PC-9 (cell line): ENCODE data around the gene GOLGA1. TPM values are rescaled to one million over a fixed set of nuclear protein-coding genes. Genes with fewer than 3 reads are reported as not detected.

ENCODE experiments used
- BruUV-seq: library from RNA; stranded (reverse); fragments of 400-500 nt; replicated peaks from 2 replicates; lab custom pipeline; 2021; lab: Mats Ljungman, UMichigan
- CTCF ChIA-PET: fragments of 300-600 bp; sonication (Branson Sonifier 250); formaldehyde crosslinking; loops from one replicate; lab custom pipeline; 2022; ENCODE audit warnings: antibody characterized with exemption; lab: Charles Lee
- POLR2A ChIA-PET: fragments of 300-600 bp; sonication (Branson Sonifier 250); formaldehyde crosslinking; loops from one replicate; lab custom pipeline; 2022; ENCODE audit warnings: antibody characterized with exemption; ENCODE audit not compliant: unreplicated experiment; lab: Charles Lee
- DNase-seq, 2 experiments: peaks; one replicate each; pipeline versions ENCODE4 v3.0.0 to v3.0.0-alpha.2; 2015 to 2022; ENCODE audit warnings: mixed read lengths in 1 of 2
- H2AFZ ChIP-seq: fragments of 200-600 bp; sonication (generic); 2 replicates; pipeline ENCODE4 v1.8.1; 2017; ENCODE audit warnings: antibody characterized with exemption
- H3F3A ChIP-seq: fragments of 200-600 bp; sonication (generic); 2 replicates; pipeline ENCODE4 v1.8.1; 2017; ENCODE audit warnings: antibody characterized with exemption, mild to moderate bottlenecking, low read depth; ENCODE audit not compliant: insufficient read depth
- H3K27ac ChIP-seq: fragments of 200-600 bp; sonication (generic); 2 replicates; pipeline ENCODE4 v1.6.1; 2016; ENCODE audit warnings: mixed run types
- H3K27me3 ChIP-seq: fragments of 200-600 bp; sonication (generic); 2 replicates; pipeline ENCODE4 v1.6.1; 2016; ENCODE audit warnings: low read depth, mixed run types; ENCODE audit not compliant: insufficient read depth
- H3K36me3 ChIP-seq: fragments of 200-600 bp; sonication (generic); 2 replicates; pipeline ENCODE4 v1.6.1; 2016; ENCODE audit warnings: low read depth, mixed run types
- H3K4me1 ChIP-seq: fragments of 200-600 bp; sonication (generic); replicated peaks from 2 replicates; pipeline ENCODE4 v1.6.1; 2016; ENCODE audit warnings: mixed run types; ENCODE audit not compliant: insufficient read depth
- H3K4me2 ChIP-seq: fragments of 200-600 bp; sonication (generic); 2 replicates; pipeline ENCODE4 v1.6.1; 2017; ENCODE audit warnings: mixed run types
- H3K4me3 ChIP-seq: fragments of 200-600 bp; sonication (generic); 2 replicates; pipeline ENCODE4 v1.6.1; 2016; ENCODE audit warnings: mixed run types
- H3K79me2 ChIP-seq: fragments of 200-600 bp; sonication (generic); 2 replicates; pipeline ENCODE4 v1.6.1; 2017; ENCODE audit warnings: low read depth, mixed run types
- H3K9me2 ChIP-seq: fragments of 200-600 bp; sonication (generic); 2 replicates; pipeline ENCODE4 v1.8.1; 2017; ENCODE audit warnings: mild to moderate bottlenecking; ENCODE audit not compliant: insufficient read depth
- H3K9me3 ChIP-seq: fragments of 200-600 bp; sonication (generic); 2 replicates; pipeline ENCODE4 v1.8.1; 2016; ENCODE audit warnings: low read depth; ENCODE audit not compliant: insufficient read depth
- H4K20me1 ChIP-seq: fragments of 200-600 bp; sonication (generic); 2 replicates; pipeline ENCODE4 v1.8.1; 2017; ENCODE audit not compliant: insufficient read depth
- EZH2 ChIP-seq: fragments of 200-600 bp; sonication (generic); IDR thresholded peaks from 2 replicates; pipeline ENCODE4 v1.8.0; 2017; ENCODE audit warnings: antibody characterized with exemption, low read depth
- intact Hi-C: fragments of 100-400 bp; cut with micrococcal nuclease; formaldehyde crosslinking; loops from one replicate; pipeline ENCODE4 v1.10.0; 2022; ENCODE audit not compliant: unreplicated experiment
- total RNA-seq: library from RNA; stranded (reverse); gene quantifications from 2 replicates; pipeline ENCODE4 v1.2.3, GENCODE V29; 2021
- TF ChIP-seq, protein P1 (sequence below): fragments of 200-600 bp; sonication (generic); conservative IDR thresholded peaks from 2 replicates; pipeline ENCODE4 v1.6.1; 2017; ENCODE audit warnings: mixed run types, antibody characterized with exemption, mild to moderate bottlenecking, moderate library complexity

GOLGA1 gene
- total RNA-seq, 1 experiment from 2014 or later, result 23.0 TPM

DNA sequence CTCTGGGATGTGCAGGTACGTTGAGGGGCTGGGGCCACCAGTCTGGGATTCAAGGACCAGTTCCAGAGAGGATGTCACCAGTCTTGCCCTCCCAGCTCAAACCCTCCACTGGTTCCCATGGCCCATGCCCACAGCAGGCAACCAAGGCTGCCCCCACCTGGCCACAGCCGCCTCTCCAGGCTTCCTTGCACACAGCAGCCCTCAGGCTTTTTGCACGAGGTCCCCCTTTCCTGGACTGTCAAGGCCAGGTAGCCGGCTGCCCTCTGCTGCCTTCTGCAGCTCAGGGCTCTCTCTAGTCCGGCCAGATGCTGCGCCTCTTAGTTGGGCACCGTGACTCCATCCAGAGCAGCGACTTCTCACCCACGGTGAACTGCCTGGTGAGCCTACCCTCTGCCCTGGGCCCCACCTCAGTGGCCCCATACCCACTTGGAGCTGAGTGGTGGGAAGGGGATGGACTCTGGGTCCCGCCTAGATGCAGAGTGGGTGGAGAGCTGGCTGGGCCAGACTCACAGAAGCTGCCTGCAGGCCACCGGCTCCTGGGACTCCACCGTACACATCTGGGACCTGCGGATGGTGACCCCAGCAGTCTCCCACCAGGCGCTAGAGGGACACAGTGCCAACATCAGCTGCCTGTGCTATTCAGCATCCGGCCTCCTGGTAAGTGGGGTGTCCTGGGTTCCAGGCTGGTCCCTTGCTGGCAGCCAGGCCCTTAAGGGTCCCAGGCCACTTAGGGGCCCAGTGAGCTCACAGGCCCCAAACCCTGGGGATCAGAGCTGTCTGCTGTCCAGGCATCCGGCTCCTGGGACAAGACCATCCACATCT, 84.7 kb downstream of the GOLGA1 start:
- TF ChIP-seq EZH2, result no peak
- TF ChIP-seq, protein P1, sequence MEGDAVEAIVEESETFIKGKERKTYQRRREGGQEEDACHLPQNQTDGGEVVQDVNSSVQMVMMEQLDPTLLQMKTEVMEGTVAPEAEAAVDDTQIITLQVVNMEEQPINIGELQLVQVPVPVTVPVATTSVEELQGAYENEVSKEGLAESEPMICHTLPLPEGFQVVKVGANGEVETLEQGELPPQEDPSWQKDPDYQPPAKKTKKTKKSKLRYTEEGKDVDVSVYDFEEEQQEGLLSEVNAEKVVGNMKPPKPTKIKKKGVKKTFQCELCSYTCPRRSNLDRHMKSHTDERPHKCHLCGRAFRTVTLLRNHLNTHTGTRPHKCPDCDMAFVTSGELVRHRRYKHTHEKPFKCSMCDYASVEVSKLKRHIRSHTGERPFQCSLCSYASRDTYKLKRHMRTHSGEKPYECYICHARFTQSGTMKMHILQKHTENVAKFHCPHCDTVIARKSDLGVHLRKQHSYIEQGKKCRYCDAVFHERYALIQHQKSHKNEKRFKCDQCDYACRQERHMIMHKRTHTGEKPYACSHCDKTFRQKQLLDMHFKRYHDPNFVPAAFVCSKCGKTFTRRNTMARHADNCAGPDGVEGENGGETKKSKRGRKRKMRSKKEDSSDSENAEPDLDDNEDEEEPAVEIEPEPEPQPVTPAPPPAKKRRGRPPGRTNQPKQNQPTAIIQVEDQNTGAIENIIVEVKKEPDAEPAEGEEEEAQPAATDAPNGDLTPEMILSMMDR, result peak; percentile 46; the same call in 1 of the 2 replicates
- H3K36me3 ChIP-seq, result peaks cover 32% of the 10 kb centered on the region
- no peak overlapping the region for H3K4me3 ChIP-seq
- ChIA-PET CTCF (interaction anchor here (0.7 to 6.7 kb wide), 2 partner anchors 81 to 529 kb away, joined by 3 to 159 read pairs; partner anchors contain the start of genes NR6A1 and OLFML2A), POLR2A (interaction anchor here (0.6 to 1.1 kb wide), 3 partner anchors 85 to 385 kb away, joined by 4 to 6 read pairs (median 4); partner anchors contain the start of genes HSPA5 and NR6A1)
- no peak overlapping the region for H3K4me2 ChIP-seq
- no peak overlapping the region for H2AFZ ChIP-seq
- intact Hi-C loops, result loop anchor here (1.0 kb wide), 2 partner anchors 239 to 518 kb away; no protein-coding TSS in a partner anchor
- H3K27ac ChIP-seq, result 0 out of 2 replicates have a peak overlapping the region, but pooled peaks have one; percentile 17
- H3K9me2 ChIP-seq, result no peaks in the 10 kb centered on the region
- H3K79me2 ChIP-seq, result peaks cover 27% of the 10 kb centered on the region
- H3F3A ChIP-seq, result peaks cover 79% of the 10 kb centered on the region
- peak in 1 of 2 experiments; percentile 60 for DNase-seq
- BruUV-seq, result no TSS peak
- H3K9me3 ChIP-seq, result no peaks in the 10 kb centered on the region
- H4K20me1 ChIP-seq, result peaks cover 52% of the 10 kb centered on the region
- no peaks in the 10 kb centered on the region for H3K27me3 ChIP-seq
- peaks cover 31% of the 10 kb centered on the region for H3K4me1 ChIP-seq

DNA sequence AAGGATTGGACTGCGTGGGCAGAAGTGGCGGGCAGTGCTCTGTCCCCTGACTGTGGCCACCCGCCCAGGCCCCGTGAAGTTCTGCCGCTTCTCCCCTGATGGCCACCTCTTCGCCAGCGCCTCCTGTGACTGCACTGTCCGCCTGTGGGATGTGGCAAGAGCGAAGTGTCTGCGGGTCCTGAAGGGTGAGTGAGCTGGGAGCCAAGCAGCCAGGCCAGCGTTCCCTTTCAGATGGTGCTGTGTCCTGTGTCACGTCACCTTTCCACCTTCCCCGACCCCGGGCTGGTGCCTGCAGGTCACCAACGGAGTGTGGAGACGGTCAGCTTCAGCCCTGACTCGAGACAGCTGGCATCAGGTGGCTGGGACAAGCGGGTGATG, 85.3 kb downstream of the GOLGA1 start:
- CTCF ChIA-PET, result interaction anchor here (0.7 to 6.7 kb wide), 2 partner anchors 81 to 529 kb away, joined by 3 to 159 read pairs; partner anchors contain the start of genes NR6A1 and OLFML2A
- POLR2A ChIA-PET, result interaction anchor here (0.6 to 1.1 kb wide), 2 partner anchors 85 to 386 kb away, joined by 4 read pairs; partner anchors contain the start of genes HSPA5 and NR6A1
- no peak overlapping the region for H3K4me3 ChIP-seq
- H2AFZ ChIP-seq, result no peak overlapping the region
- TF ChIP-seq, protein P1, result no peak
- no peak for TF ChIP-seq EZH2
- peaks cover 73% of the 10 kb centered on the region for H3F3A ChIP-seq
- DNase-seq, result no peak
- H3K9me3 ChIP-seq, result no peaks in the 10 kb centered on the region
- H3K4me1 ChIP-seq, result peaks cover 30% of the 10 kb centered on the region
- no peak overlapping the region for H3K27ac ChIP-seq
- intact Hi-C loops, result no loop called here
- H4K20me1 ChIP-seq, result peaks cover 46% of the 10 kb centered on the region
- H3K4me2 ChIP-seq, result no peak overlapping the region
- H3K9me2 ChIP-seq, result no peaks in the 10 kb centered on the region
- no TSS peak for BruUV-seq
- peaks cover 21% of the 10 kb centered on the region for H3K79me2 ChIP-seq
- H3K27me3 ChIP-seq, result no peaks in the 10 kb centered on the region
- peaks cover 26% of the 10 kb centered on the region for H3K36me3 ChIP-seq

DNA sequence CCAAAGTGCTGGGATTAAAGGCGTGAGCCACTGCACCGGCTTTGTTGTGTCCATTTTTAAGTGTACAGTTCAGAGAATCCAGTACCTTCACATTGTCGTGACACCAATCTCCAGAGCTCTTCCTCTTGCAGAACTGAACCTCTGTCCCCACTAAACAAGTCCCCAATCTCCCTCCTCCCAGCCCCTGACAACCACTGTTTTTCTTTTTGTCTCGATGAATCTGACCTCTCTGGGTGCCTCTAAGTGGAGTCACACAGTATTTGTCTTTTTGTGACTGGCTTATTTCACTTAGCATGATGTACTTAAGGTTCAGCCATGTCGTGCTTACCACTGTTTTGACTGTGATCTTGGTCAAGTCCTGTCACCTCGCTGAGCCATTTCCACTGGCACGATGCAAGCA, 86.1 kb downstream of the GOLGA1 start:
- Histone ChIP-seq H3K4me2 (no peak overlapping the region), H3K27ac (no peak overlapping the region), H3K79me2 (peaks cover 14% of the 10 kb centered on the region), H3K4me3 (no peak overlapping the region), H4K20me1 (peaks cover 38% of the 10 kb centered on the region), H3K9me2 (no peaks in the 10 kb centered on the region), H3K4me1 (peaks cover 23% of the 10 kb centered on the region), H3K36me3 (peaks cover 18% of the 10 kb centered on the region), H2AFZ (no peak overlapping the region), H3F3A (peaks cover 65% of the 10 kb centered on the region), H3K27me3 (no peaks in the 10 kb centered on the region), H3K9me3 (no peaks in the 10 kb centered on the region)
- TF ChIP-seq EZH2, result no peak
- TF ChIP-seq, protein P1, result no peak
- no TSS peak for BruUV-seq
- intact Hi-C loops, result no loop called here
- CTCF ChIA-PET, result interaction anchor here (0.6 to 6.7 kb wide), 4 partner anchors 59 to 488 kb away, joined by 3 to 159 read pairs (median 6); partner anchors contain the start of genes NR6A1 and OLFML2A
- POLR2A ChIA-PET, result interaction anchor here (1.0 kb wide), 1 partner anchor 44 kb away, joined by 10 read pairs; no protein-coding TSS in a partner anchor
- DNase-seq, result no peak
